ENCODE data around the gene HSFX1. TPM values are rescaled to one million over a fixed set of nuclear protein-coding genes. Genes with fewer than 3 reads are reported as not detected.
"Not testable (repeated sequence)": the region's sequence is repeated elsewhere in the genome, so short reads cannot be mapped to it uniquely, and the experiment has no call there.

HSFX1 gene
- total RNA-seq, result 0.47 and 1.2 TPM in 2 replicates

DNA sequence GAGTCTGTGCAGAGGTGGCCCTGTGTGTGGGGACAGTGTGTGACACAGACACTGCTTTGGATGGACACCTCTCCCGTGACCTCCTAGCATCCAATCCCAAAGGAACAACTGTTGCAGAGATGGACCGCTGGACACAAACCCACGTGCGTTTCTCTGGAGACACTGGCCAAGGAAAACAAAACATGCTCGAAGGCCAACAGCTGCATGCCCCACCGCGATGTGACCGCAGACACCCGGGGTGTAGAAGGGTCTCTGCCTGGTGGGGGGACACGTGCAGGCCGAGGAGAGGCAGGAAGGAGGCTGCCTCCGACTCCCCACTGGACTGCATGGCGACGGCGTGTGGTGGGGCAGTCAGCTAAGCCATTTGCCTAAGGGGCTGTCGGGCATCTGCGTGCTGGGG is at the start of gene HSFX1:
HSFX1 (plus strand) TSS at position 301 of the 400 bp plus-strand sequence. CDS start 614 bp downstream, outside the sequence.
- DNase-seq, result not testable (repeated sequence)

- not testable (repeated sequence) for DNase-seq
Observed at GRCh38 chrX:149727308-149727707, 46.6 kb upstream of the HSFX1 start.

GRCh38 chrX:149742269-149742668 is 31.6 kb upstream of the HSFX1 start:
- not testable (repeated sequence) for DNase-seq

- not testable (repeated sequence) for DNase-seq
Observed at GRCh38 chrX:149746390-149747007, 27.4 kb upstream of the HSFX1 start.

- DNase-seq, result no peak
Observed at GRCh38 chrX:149757206-149758067, 16.4 kb upstream of the HSFX1 start.

GRCh38 chrX:149758068-149758714 is 15.7 kb upstream of the HSFX1 start:
- DNase-seq, result no peak

DNA sequence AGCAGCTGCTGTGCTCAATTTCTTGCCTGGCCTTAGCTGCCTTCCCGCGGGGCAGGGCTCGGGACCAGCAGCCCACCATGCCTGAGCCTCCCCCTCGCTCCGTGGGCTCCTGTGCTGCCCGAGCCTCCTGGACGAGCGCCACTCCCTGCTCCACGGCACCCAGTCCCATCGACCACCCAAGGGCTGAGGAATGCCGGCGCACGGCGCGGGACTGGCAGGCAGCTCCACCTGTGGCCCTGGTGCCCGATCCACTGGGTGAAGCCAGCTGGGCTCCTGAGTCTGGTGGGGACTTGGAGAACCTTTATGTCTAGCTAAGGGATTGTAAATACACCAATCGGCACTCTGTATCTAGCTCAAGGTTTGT is 15.2 kb upstream of the HSFX1 start:
- not testable (repeated sequence) for DNase-seq

DNA sequence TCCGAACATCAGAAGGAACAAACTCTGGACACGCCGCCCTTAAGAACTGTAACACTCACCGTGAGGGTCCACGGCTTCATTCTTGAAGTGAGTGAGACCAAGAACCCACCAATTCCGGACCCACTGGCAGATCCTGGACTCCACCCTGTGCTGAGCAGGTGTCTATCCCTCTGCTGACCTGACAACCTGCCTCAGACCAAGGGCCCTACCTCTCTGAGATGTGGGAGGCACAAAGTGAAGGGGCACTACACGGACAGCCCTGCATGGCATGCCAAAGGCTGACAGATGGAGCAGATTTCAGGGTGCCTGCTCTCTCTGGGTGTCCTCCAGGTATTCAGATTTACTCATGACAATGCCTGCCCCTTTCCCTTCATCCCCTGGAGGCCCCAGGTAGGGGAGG is 14.0 kb upstream of the HSFX1 start:
- DNase-seq, result no peak

GRCh38 chrX:149760965-149761364 is 12.9 kb upstream of the HSFX1 start:
- DNase-seq, result no peak

DNA sequence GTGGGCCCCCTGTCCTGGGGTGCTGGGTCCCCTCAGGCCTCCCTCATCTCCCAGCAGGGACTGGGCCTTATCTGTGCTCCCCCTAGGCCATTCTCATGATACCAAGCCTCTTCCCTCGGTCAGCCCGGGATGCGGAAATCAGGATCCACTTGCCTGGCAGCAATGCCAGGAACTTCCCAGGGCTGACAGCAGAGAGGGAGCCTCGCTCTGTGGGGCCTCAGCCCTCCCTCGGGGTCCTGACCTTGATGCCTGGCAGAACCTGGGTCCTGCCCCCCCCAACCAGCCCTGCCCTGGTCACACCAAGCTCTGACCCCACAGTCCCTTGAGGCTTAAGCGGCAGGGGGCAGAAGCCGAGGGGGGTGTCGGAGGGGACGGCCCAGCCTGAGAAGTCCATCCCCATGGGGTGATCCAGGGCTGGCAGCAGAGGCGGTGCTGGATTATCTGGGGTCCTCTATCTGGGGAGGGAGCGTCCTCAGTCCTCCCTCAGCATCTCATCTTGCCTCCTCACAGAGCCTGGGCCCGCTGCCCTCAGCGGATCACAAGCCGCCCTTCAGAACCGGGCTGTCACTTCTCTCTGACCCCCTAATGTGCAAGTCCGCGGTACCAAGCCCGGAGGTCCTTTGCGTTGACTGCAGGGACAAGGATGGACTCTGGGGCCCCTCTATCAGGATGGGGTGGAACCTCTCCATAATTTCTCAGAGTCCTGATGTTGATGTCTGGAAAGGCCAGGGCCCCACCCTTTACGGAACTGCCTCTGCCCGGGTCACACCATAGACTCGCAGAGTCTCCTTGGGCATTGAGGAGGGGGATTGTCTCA is 11.8 kb upstream of the HSFX1 start:
- not testable (repeated sequence) for DNase-seq

DNA sequence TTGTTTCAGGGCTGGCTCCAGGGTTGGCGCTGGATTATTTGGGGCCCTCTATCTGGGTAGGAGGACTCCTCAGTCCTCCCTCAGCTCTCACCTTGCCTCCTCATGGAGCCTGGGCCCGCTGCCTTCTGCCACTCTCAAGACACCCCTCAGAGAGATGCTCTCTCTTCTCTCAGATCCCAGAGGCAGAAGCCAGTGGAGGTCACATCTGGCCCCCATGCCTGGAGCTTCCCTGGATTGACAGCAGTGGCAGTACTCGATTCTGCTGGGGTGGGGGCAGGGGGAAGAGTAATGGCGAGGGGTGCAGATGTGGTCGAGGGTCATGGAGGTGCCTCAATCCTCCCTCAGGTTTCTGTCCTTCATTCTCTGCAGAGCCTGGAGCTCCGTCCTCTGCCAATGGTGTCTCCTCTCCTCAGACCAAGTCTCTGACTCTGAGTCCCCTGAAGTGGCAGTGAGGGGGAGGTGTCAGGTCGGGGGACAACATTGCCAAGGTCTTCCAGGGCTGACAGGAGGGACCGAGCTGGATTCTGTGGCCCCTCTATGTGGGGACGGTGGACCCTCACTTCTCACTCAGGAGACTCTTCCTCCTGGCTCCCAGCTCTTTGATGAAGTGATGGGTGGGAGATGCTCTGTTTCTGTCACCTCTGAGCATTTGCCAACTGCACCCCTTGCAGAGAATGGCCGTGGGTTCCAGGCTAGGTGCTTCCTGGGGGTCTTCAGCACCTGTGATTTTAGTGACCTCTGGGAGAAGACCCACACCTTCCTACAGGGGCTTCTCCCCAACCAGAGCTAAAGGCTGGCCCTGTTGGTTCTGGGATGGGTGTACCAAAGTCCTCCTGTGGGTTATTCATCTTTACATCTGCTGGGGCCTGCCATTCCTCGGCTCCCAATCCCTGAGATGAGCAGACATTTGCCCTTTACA is 10.9 kb upstream of the HSFX1 start:
- no peak for DNase-seq

GRCh38 chrX:149770344-149770743 is 3.5 kb upstream of the HSFX1 start:
- DNase-seq, result not testable (repeated sequence)

DNA sequence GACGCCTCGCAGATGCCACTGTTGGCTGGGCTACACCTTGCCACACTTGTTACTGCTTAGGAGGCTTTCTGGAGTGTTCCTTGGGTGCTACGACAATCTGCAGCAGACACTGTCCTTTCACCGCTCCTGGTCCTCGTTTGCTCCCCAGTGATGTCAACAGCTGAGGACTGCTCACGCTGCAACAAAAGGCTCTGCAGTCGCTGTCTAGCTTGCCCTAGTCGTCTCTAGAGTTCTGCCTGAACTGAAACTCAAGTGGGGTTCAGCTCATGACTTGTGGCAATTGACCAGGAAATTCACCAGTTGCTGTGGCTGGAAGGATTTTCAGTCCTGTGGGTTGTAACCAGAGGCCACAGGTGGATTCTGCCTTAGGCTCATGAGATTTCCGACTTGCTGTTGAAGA is 842 bp upstream of the HSFX1 start:
- DNase-seq, result not testable (repeated sequence)

DNA sequence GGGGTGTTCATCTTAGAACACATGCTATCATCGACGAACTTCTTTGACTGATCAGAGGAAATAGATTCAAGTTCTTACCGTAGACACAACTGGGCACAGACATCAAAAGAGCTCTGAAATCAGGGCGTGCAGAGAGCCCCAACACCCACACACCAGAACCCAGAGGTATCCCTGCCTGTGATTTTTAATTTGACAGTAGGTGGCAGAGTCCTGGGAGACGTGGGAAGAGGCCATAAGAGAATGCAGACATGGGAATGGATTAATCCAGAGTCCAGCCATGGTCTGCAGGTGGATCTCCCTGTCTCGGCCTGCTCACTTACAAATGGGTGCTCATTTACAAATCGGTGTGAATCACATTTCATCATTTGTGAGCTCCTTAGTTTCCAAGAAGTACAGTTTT is 4.1 kb downstream of the HSFX1 start:
- not testable (repeated sequence) for DNase-seq

DNA sequence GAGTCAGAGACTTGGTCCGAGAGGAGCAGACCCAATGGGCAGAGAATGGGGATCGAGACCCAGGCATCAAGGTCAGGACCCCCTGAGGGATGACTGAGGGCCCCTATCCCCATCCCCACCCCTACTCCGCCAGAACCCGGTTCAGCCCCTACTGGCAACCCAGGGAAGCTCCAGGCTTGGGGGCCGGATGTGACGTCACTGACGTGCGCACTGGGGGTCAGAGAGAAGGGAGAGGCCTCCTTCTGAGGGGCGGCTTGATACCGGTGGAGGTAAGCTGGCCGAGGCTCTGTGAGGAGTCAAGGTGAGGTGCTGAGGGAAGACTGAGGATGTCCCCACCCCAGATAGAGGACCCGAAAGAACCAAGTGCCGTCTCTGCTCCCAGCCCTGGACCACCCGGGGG is 7.9 kb downstream of the HSFX1 start, which contains the start of gene MAGEA9:
MAGEA9 (plus strand) TSS at position 204 of the 400 bp plus-strand sequence. CDS start 4,281 bp downstream, outside the sequence.
- not testable (repeated sequence) for DNase-seq

GRCh38 chrX:149795531-149795930 is 21.7 kb downstream of the HSFX1 start:
- not testable (repeated sequence) for DNase-seq

GRCh38 chrX:149799095-149799714 is 25.3 kb downstream of the HSFX1 start:
- DNase-seq, result no peak

- no peak for DNase-seq
Observed at GRCh38 chrX:149799938-149800337, 26.1 kb downstream of the HSFX1 start.

DNA sequence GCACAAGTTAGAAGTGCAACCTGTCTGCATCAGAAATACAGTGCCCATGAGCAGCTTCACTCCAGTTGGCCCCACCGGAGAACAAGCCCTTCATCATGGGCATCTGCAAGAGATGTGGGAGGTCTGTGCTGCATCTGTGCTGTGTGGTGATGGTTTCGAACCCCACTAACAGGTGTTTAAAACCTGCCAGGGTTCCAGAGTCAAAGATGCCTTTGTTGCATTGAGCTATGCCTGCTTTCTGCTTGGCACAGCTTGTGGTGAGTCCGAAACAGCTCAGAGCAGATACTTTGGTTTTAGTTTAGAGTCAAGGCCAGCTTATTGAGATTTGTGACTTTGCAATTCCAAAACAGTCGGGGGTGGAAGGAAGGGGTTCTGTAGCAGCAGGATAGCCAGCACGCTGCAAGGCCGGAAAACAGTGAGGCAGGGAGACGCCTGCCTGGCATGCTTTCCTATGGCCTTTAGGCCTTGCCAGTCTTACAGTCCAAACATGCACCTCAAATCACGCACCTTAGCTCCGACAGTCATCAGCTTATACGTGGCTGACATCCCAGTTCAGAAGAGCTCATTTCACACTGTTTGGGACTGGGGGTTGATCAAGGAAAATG is 29.7 kb downstream of the HSFX1 start:
- DNase-seq, result no peak

GRCh38 chrX:149804102-149804501 is 30.2 kb downstream of the HSFX1 start:
- DNase-seq, result no peak
